DOHH2 (cell line): ENCODE measurements around the gene RPRD1B.

Experiments used
- H3F3A ChIP-seq: fragments of 200-600 bp; sonication (generic), shearing (Covaris generic); 2 replicates; pipeline ENCODE4 v1.6.0; 2016; ENCODE audit warnings: antibody characterized with exemption, mild to moderate bottlenecking; ENCODE audit not compliant: control insufficient read depth, insufficient read depth
- H3K27ac ChIP-seq: fragments of 200-600 bp; sonication (generic); 2 replicates; pipeline ENCODE4 v1.5.1; 2014; ENCODE audit warnings: low read depth, mild to moderate bottlenecking, low read length, moderate library complexity
- H3K27me3 ChIP-seq: fragments of 200-600 bp; sonication (generic); 2 replicates; pipeline ENCODE4 v1.6.1; 2014; ENCODE audit warnings: mild to moderate bottlenecking, low read length, mixed read lengths; ENCODE audit not compliant: control insufficient read depth
- H3K36me3 ChIP-seq: fragments of 200-600 bp; sonication (generic); 2 replicates; pipeline ENCODE4 v1.6.1; 2014; ENCODE audit warnings: mild to moderate bottlenecking, low read length, moderate library complexity, mixed read lengths; ENCODE audit not compliant: control insufficient read depth
- H3K4me1 ChIP-seq: fragments of 200-600 bp; sonication (generic); 2 replicates; pipeline ENCODE4 v1.6.1; 2014; ENCODE audit warnings: mild to moderate bottlenecking, low read length, mixed read lengths; ENCODE audit not compliant: control insufficient read depth
- H3K4me2 ChIP-seq: fragments of 200-600 bp; sonication (generic); 2 replicates; pipeline ENCODE4 v1.6.0; 2014; ENCODE audit warnings: mild to moderate bottlenecking, low read length, moderate library complexity
- H3K4me3 ChIP-seq: fragments of 200-600 bp; sonication (generic); 2 replicates; pipeline ENCODE4 v1.5.1; 2014; ENCODE audit warnings: mild to moderate bottlenecking, low read length, mixed read lengths
- H3K79me2 ChIP-seq: fragments of 200-600 bp; sonication (generic); 2 replicates; pipeline ENCODE4 v1.6.1; 2014; ENCODE audit warnings: mild to moderate bottlenecking, low read length, mixed read lengths; ENCODE audit not compliant: control insufficient read depth
- H3K9me2 ChIP-seq: fragments of 200-600 bp; sonication (generic); replicated peaks from 2 replicates; pipeline ENCODE4 v1.6.1; 2014; ENCODE audit warnings: mild to moderate bottlenecking, low read length, mixed read lengths; ENCODE audit not compliant: control insufficient read depth
- H3K9me3 ChIP-seq: fragments of 200-600 bp; sonication (generic); 2 replicates; pipeline ENCODE4 v1.6.1; 2014; ENCODE audit warnings: antibody characterized with exemption, low read length, mixed read lengths; ENCODE audit not compliant: control insufficient read depth, insufficient read depth
- H4K20me1 ChIP-seq: fragments of 200-600 bp; sonication (generic); 2 replicates; pipeline ENCODE4 v1.6.0; 2014; ENCODE audit warnings: low read depth, mild to moderate bottlenecking, antibody characterized with exemption, low read length, moderate library complexity; ENCODE audit not compliant: control insufficient read depth, insufficient read depth
- EZH2phosphoT487 ChIP-seq: fragments of 200-600 bp; sonication (generic); IDR thresholded peaks from 2 replicates; pipeline ENCODE4 v1.6.1; 2017; ENCODE audit warnings: borderline replicate concordance, mild to moderate bottlenecking, antibody characterized with exemption, low read length, moderate library complexity, mixed read lengths
- TF ChIP-seq, protein P1 (sequence below): fragments of 200-600 bp; sonication (generic); IDR thresholded peaks from one replicate; pipeline ENCODE4 v1.5.1; 2014; ENCODE audit warnings: antibody characterized with exemption, mild to moderate bottlenecking, low read depth, low read length; ENCODE audit not compliant: poor library complexity, severe bottlenecking

Gene RPRD1B

DNA sequence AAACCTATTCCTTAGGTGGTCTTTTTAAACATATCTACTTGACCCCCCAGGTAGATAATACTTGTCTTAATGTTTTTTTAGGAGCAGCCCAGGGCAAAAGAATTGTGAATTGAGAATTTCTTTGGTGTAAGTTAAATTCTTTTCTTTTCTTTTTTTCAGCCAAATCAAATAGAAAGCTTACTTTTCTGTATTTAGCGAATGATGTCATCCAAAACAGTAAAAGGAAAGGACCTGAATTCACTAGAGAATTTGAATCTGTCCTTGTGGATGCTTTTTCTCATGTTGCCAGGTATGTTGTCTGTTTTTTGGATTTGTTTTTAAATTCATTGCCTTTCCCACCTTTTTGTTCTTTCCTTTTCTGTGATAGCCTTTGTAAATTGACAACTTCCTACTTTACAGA lies 6.7 kb downstream of the RPRD1B start:
- Histone ChIP-seq H3K4me2 (no peak overlapping the region), H3K9me3 (no peaks in the 10 kb centered on the region), H3K79me2 (peaks cover 98% of the 10 kb centered on the region), H4K20me1 (peaks cover 15% of the 10 kb centered on the region; the same call in 1 of the 2 replicates), H3K4me1 (peaks cover 26% of the 10 kb centered on the region), H3K27me3 (no peaks in the 10 kb centered on the region), H3F3A (0 out of 2 replicates have a peak, but pooled peaks cover 3% of the 10 kb centered on the region), H3K36me3 (peaks cover 93% of the 10 kb centered on the region), H3K4me3 (no peak overlapping the region), H3K27ac (no peak overlapping the region), H3K9me2 (no peaks in the 10 kb centered on the region)
- TF ChIP-seq, protein P1, sequence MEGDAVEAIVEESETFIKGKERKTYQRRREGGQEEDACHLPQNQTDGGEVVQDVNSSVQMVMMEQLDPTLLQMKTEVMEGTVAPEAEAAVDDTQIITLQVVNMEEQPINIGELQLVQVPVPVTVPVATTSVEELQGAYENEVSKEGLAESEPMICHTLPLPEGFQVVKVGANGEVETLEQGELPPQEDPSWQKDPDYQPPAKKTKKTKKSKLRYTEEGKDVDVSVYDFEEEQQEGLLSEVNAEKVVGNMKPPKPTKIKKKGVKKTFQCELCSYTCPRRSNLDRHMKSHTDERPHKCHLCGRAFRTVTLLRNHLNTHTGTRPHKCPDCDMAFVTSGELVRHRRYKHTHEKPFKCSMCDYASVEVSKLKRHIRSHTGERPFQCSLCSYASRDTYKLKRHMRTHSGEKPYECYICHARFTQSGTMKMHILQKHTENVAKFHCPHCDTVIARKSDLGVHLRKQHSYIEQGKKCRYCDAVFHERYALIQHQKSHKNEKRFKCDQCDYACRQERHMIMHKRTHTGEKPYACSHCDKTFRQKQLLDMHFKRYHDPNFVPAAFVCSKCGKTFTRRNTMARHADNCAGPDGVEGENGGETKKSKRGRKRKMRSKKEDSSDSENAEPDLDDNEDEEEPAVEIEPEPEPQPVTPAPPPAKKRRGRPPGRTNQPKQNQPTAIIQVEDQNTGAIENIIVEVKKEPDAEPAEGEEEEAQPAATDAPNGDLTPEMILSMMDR = no peak
- TF ChIP-seq EZH2phosphoT487 = no peak

DNA sequence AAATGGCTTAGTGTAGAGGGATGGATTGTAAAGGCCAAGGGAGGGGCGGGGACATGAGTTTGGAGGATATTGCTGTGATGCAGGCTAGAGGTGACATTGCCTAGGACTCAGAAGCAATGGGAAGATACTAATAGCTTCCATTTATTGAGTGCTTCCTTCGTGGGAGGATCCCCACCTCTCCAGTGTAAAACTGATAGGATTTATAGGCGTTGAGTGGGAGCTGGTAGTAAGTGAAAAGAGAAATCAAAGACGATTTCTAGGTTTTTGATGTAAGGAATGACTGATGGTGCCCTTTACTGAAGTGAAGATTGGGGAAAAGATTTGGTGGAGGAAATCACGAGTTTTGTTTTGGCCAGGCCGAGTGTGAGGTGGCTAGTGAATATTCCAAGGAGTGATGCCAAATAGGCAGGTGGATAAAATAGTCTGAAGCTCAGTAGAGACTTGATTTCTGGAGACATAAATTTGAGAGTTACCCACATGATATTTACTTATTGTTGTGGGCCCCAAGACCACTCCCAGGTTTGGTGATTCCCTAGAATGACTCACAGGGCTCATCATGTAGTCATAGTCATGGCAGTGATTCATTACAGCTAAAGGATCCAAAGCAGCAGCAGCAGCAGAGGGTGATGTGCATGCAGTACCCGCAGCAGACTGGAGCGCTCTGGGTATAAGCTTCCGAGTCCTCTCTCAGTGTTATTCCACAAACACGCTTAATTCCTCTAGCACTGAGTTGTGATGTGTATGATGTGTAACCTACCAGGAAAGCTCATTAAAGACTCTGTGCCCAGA lies 10.2 kb downstream of the RPRD1B start:
- Histone ChIP-seq H4K20me1 (peaks cover 15% of the 10 kb centered on the region; the same call in 1 of the 2 replicates), H3K9me2 (no peaks in the 10 kb centered on the region), H3K4me3 (no peak overlapping the region), H3K4me2 (no peak overlapping the region), H3K36me3 (peaks cover 98% of the 10 kb centered on the region), H3K9me3 (no peaks in the 10 kb centered on the region), H3K27me3 (no peaks in the 10 kb centered on the region), H3K4me1 (no peaks in the 10 kb centered on the region), H3F3A (0 out of 2 replicates have a peak, but pooled peaks cover 3% of the 10 kb centered on the region), H3K79me2 (peaks cover 98% of the 10 kb centered on the region), H3K27ac (no peak overlapping the region)
- no peak for TF ChIP-seq EZH2phosphoT487
- TF ChIP-seq, protein P1 = no peak

DNA sequence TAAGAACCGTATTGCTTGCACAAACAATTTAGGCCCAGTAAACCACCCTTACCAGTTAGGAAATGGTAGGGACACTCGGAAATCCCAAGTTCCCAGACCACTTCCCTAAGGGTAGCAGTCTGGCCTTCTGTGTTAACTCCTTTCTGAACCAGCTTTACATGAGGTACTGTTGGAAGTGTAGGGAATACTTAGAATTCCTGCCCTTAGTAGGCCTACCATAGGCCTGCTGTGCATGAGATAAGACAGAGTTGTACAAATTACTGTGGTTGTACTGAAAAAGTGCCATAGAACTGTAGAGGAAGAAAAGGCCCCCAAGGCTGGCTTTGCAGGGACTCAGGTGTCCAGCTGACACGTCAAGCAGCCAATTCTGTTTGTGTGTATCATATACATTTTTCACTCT lies 11.1 kb downstream of the RPRD1B start:
- no peaks in the 10 kb centered on the region for H3K9me2 ChIP-seq
- H3K79me2 ChIP-seq = peaks cover 94% of the 10 kb centered on the region
- no peak overlapping the region for H3K4me2 ChIP-seq
- H3K9me3 ChIP-seq = no peaks in the 10 kb centered on the region
- no peak overlapping the region for H3K4me3 ChIP-seq
- peaks cover 15% of the 10 kb centered on the region; the same call in 1 of the 2 replicates for H4K20me1 ChIP-seq
- TF ChIP-seq EZH2phosphoT487 = no peak
- TF ChIP-seq, protein P1 = no peak
- H3K4me1 ChIP-seq = no peaks in the 10 kb centered on the region
- 0 out of 2 replicates have a peak, but pooled peaks cover 3% of the 10 kb centered on the region for H3F3A ChIP-seq
- no peak overlapping the region for H3K27ac ChIP-seq
- peaks cover 94% of the 10 kb centered on the region for H3K36me3 ChIP-seq
- no peaks in the 10 kb centered on the region for H3K27me3 ChIP-seq
